ENCODE results near the gene PTTG1IP.

DNA sequence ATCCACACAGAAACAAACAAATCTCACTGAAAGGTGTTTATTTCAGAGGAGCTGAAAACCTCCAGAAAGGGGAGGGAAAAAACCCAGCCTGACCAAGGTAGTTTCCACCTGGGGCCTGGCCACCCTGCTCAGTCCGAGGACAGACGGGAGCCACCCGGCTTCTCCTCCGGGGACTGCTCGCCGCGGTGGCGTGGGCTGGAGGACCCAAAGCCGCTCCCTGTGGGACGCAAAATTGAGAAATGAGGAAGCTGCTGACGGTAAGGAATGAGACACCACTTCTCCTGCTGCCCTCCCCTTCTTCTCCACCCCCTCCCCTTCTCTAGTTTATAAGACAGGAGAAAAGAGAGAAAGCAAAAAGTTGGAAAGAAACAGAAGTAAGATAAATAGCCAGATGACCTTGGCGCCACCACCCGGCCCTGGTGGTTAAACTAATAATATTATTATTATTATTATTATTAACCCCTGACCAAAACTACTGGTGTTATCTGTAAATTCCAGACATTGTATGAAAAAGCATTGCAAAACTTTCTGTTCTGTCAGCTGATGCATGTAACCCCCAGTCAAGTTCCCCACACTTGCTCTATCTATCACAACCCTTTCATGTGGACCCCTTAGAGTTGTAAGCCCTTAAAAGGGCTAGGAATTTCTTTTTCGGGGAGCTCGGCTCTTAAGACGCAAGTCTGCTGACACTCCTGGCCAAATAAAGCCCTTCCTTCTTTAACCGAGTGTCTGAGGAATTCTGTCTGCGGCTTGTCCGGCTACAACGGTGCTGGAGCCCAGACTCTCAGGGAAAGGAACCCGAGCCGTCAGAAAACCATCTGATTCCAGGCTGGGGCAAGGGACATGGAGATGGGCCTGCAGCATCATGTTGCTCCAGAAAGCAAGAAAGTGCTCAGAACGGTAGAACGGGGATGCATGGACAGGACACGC, 34.7 kb upstream of the PTTG1IP start:
- no peak for TF ChIP-seq PHF8 (CRISPR knock-in tag; IDR thresholded peaks at IDR 0.05)
- TF ChIP-seq SP1 (IDR thresholded peaks at IDR 0.05): no peak
- no peak for TF ChIP-seq SP1 (CRISPR knock-in tag; IDR thresholded peaks at IDR 0.05)
- TF ChIP-seq PHF21A (CRISPR knock-in tag; IDR thresholded peaks at IDR 0.05): no peak
- TF ChIP-seq REPIN1 (CRISPR knock-in tag; IDR thresholded peaks at IDR 0.05; ENCODE audit: borderline replicate concordance, low read depth): no peak
- TF ChIP-seq, protein P1, sequence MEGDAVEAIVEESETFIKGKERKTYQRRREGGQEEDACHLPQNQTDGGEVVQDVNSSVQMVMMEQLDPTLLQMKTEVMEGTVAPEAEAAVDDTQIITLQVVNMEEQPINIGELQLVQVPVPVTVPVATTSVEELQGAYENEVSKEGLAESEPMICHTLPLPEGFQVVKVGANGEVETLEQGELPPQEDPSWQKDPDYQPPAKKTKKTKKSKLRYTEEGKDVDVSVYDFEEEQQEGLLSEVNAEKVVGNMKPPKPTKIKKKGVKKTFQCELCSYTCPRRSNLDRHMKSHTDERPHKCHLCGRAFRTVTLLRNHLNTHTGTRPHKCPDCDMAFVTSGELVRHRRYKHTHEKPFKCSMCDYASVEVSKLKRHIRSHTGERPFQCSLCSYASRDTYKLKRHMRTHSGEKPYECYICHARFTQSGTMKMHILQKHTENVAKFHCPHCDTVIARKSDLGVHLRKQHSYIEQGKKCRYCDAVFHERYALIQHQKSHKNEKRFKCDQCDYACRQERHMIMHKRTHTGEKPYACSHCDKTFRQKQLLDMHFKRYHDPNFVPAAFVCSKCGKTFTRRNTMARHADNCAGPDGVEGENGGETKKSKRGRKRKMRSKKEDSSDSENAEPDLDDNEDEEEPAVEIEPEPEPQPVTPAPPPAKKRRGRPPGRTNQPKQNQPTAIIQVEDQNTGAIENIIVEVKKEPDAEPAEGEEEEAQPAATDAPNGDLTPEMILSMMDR (CRISPR knock-in tag; IDR thresholded peaks at IDR 0.05): 0 out of 2 replicates have a peak, but pooled peaks have one; percentile 17
- no peak for TF ChIP-seq JUNB (CRISPR knock-in tag; IDR thresholded peaks at IDR 0.05; ENCODE audit: borderline replicate concordance)

All from HepG2 (cell line).